Calu3 (cell line): ENCODE data around the gene HPN. TPM values are rescaled to one million over a fixed set of nuclear protein-coding genes. Genes with fewer than 3 reads are reported as not detected.
"Not testable (repeated sequence)": the region's sequence is repeated elsewhere in the genome, so short reads cannot be mapped to it uniquely, and the experiment has no call there.

Experiments used
- BruUV-seq: library from RNA; stranded (reverse); fragments of 400-500 nt; replicated peaks from 2 replicates; lab custom pipeline; 2021; lab: Mats Ljungman, UMichigan
- CTCF ChIA-PET: fragments of 300-600 bp; sonication (Branson Sonifier 250); formaldehyde crosslinking; loops from one replicate; lab custom pipeline; 2022; ENCODE audit warnings: antibody characterized with exemption; lab: Charles Lee
- DNase-seq: peaks from one replicate; pipeline ENCODE4 v3.0.0; 2022
- H3K27ac Mint-ChIP-seq: one replicate; pipeline ENCODE4 v1.8.0; 2022; ENCODE audit warnings: mixed read lengths; ENCODE audit not compliant: unreplicated experiment
- H3K27me3 Mint-ChIP-seq: one replicate; pipeline ENCODE4 v1.8.0; 2022; ENCODE audit warnings: mixed read lengths; ENCODE audit not compliant: unreplicated experiment
- H3K36me3 Mint-ChIP-seq: one replicate; pipeline ENCODE4 v1.8.0; 2022; ENCODE audit warnings: mild to moderate bottlenecking, moderate library complexity, mixed read lengths; ENCODE audit not compliant: insufficient read depth, unreplicated experiment
- H3K4me1 Mint-ChIP-seq: one replicate; pipeline ENCODE4 v1.8.0; 2022; ENCODE audit warnings: mild to moderate bottlenecking, low read depth, mixed read lengths; ENCODE audit not compliant: unreplicated experiment
- H3K4me3 Mint-ChIP-seq: one replicate; pipeline ENCODE4 v1.8.0; 2022; ENCODE audit warnings: mild to moderate bottlenecking, low read depth, moderate library complexity, mixed read lengths; ENCODE audit not compliant: unreplicated experiment
- H3K9me3 Mint-ChIP-seq: one replicate; pipeline ENCODE4 v1.8.0; 2022; ENCODE audit warnings: low read depth, mixed read lengths; ENCODE audit not compliant: unreplicated experiment
- CTCF ChIP-seq: fragments of 200-600 bp; IDR thresholded peaks from one replicate; pipeline ENCODE4 v1.8.0; 2022; ENCODE audit warnings: antibody characterized with exemption; ENCODE audit not compliant: unreplicated experiment
- intact Hi-C: fragments of 100-400 bp; cut with micrococcal nuclease; formaldehyde crosslinking; loops from one replicate; pipeline ENCODE4 v1.10.0; 2022; ENCODE audit not compliant: unreplicated experiment
- total RNA-seq: library from RNA; stranded (reverse); gene quantifications from 2 replicates; pipeline ENCODE4 v1.2.3, GENCODE V29; 2022

HPN gene
- total RNA-seq, 1 experiment from 2014 or later = 1.4 TPM

GRCh38 chr19:35013820-35014754 lies 27.4 kb upstream of the HPN start:
- intact Hi-C loops = loop anchor here (1.0 kb wide), 1 partner anchor 41 kb away; no protein-coding TSS in a partner anchor
- no TSS peak for BruUV-seq
- CTCF ChIA-PET = interaction anchor here (1.4 to 2.0 kb wide), 3 partner anchors 13 to 39 kb away, joined by 4 to 5 read pairs (median 4); no protein-coding TSS in a partner anchor
- TF ChIP-seq CTCF = no peak
- Mint-ChIP-seq H3K4me3 (no peak overlapping the region), H3K36me3 (peaks cover 69% of the 10 kb centered on the region), H3K4me1 (peaks cover 14% of the 10 kb centered on the region), H3K27me3 (no peaks in the 10 kb centered on the region), H3K9me3 (no peaks in the 10 kb centered on the region), H3K27ac (peak overlapping the region; percentile 45)
- DNase-seq = no peak

GRCh38 chr19:35014774-35015173 lies 26.7 kb upstream of the HPN start:
- H3K9me3 Mint-ChIP-seq, BruUV-seq, H3K27ac Mint-ChIP-seq, intact Hi-C loops, DNase-seq, H3K4me3 Mint-ChIP-seq, H3K27me3 Mint-ChIP-seq: not testable (repeated sequence)
- Mint-ChIP-seq H3K36me3 (peaks cover 76% of the 10 kb centered on the region), H3K4me1 (peaks cover 14% of the 10 kb centered on the region)
- CTCF ChIA-PET = interaction anchor here (1.8 kb wide), 1 partner anchor 40 kb away, joined by 4 read pairs; no protein-coding TSS in a partner anchor

- intact Hi-C loops = no loop called here
- H3K9me3 Mint-ChIP-seq = no peaks in the 10 kb centered on the region
- no peak for DNase-seq
- H3K36me3 Mint-ChIP-seq = peaks cover 79% of the 10 kb centered on the region
- H3K4me1 Mint-ChIP-seq = peaks cover 14% of the 10 kb centered on the region
- CTCF ChIA-PET = no interaction called here
- no peak overlapping the region for H3K27ac Mint-ChIP-seq
- H3K27me3 Mint-ChIP-seq = no peaks in the 10 kb centered on the region
- no peak for TF ChIP-seq CTCF
- BruUV-seq = no TSS peak
- no peak overlapping the region for H3K4me3 Mint-ChIP-seq
Observed at GRCh38 chr19:35015270-35015953, 26.1 kb upstream of the HPN start.

GRCh38 chr19:35015954-35016351 lies 25.6 kb upstream of the HPN start:
- H3K36me3 Mint-ChIP-seq = peaks cover 81% of the 10 kb centered on the region
- intact Hi-C loops = no loop called here
- CTCF ChIA-PET = no interaction called here

More at GRCh38 chr19:35015954-35016351, 25.6 kb upstream of the HPN start:
- no peaks in the 10 kb centered on the region for H3K27me3 Mint-ChIP-seq
- H3K27ac Mint-ChIP-seq = no peak overlapping the region
- BruUV-seq = no TSS peak
- peaks cover 14% of the 10 kb centered on the region for H3K4me1 Mint-ChIP-seq
- DNase-seq = no peak
- no peaks in the 10 kb centered on the region for H3K9me3 Mint-ChIP-seq
- H3K4me3 Mint-ChIP-seq = no peak overlapping the region
- no peak for TF ChIP-seq CTCF
